Osteocyte (in vitro differentiated cells): ENCODE results near the gene POLR2M. TPM values are rescaled to one million over a fixed set of nuclear protein-coding genes. Genes with fewer than 3 reads are reported as not detected.
A peak's percentile ranks its signal among the peaks of the same experiment; 100 is the strongest.

ENCODE experiments used
- DNase-seq: peaks from one replicate; pipeline ENCODE4 v3.0.0; 2021; ENCODE audit warnings: mixed read lengths; ENCODE audit not compliant: unreplicated experiment; ENCODE audit errors: extremely low spot score
- H3K27ac Mint-ChIP-seq: one replicate; pipeline ENCODE4 v1.8.0; 2021; ENCODE audit warnings: mild to moderate bottlenecking, mixed read lengths; ENCODE audit not compliant: unreplicated experiment
- H3K27me3 Mint-ChIP-seq: one replicate; pipeline ENCODE4 v1.8.0; 2021; ENCODE audit warnings: mixed read lengths; ENCODE audit not compliant: unreplicated experiment
- H3K36me3 Mint-ChIP-seq: one replicate; pipeline ENCODE4 v1.8.0; 2021; ENCODE audit warnings: mixed read lengths; ENCODE audit not compliant: unreplicated experiment
- H3K4me1 Mint-ChIP-seq: one replicate; pipeline ENCODE4 v1.8.0; 2021; ENCODE audit warnings: mixed read lengths; ENCODE audit not compliant: unreplicated experiment
- H3K4me3 Mint-ChIP-seq: one replicate; pipeline ENCODE4 v1.8.0; 2021; ENCODE audit warnings: mild to moderate bottlenecking, moderate library complexity, mixed read lengths; ENCODE audit not compliant: unreplicated experiment
- H3K9me3 Mint-ChIP-seq: one replicate; pipeline ENCODE4 v1.8.0; 2021; ENCODE audit warnings: mixed read lengths; ENCODE audit not compliant: unreplicated experiment
- total RNA-seq: library from RNA; stranded (reverse); gene quantifications from 2 replicates; pipeline ENCODE4 v1.2.1, GENCODE V29; 2021
- TF ChIP-seq, protein P1 (sequence below): fragments of 200-600 bp; sonication (generic); IDR thresholded peaks from 2 replicates; pipeline ENCODE4 v1.5.0; 2021; ENCODE audit warnings: antibody characterized with exemption, mild to moderate bottlenecking, moderate library complexity

Gene POLR2M
- total RNA-seq, 1 donor from 2014 or later: 83.9 TPM

DNA sequence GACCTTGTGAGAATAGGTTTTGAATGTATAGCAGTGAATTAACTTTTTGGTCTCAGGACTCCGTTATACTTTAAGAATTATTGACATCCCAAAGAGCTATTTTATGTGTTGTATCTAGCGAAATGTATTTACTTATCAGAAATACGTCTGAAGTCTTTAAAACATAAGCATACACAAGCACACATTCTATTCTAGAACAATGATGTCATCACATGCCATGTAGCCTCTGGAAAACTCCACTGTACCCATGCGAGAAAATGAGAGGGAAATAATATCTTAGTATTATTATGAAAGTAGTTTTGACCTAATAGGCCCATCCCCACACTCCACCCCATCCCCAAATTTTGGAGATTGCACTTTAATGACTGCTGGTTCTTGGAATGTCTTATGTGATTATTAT lies 1.5 kb downstream of the POLR2M start:
- H3K4me3 Mint-ChIP-seq: peak overlapping the region; percentile 91
- H3K36me3 Mint-ChIP-seq: peaks cover 30% of the 10 kb centered on the region
- H3K27me3 Mint-ChIP-seq: peaks cover 3% of the 10 kb centered on the region
- TF ChIP-seq, protein P1, sequence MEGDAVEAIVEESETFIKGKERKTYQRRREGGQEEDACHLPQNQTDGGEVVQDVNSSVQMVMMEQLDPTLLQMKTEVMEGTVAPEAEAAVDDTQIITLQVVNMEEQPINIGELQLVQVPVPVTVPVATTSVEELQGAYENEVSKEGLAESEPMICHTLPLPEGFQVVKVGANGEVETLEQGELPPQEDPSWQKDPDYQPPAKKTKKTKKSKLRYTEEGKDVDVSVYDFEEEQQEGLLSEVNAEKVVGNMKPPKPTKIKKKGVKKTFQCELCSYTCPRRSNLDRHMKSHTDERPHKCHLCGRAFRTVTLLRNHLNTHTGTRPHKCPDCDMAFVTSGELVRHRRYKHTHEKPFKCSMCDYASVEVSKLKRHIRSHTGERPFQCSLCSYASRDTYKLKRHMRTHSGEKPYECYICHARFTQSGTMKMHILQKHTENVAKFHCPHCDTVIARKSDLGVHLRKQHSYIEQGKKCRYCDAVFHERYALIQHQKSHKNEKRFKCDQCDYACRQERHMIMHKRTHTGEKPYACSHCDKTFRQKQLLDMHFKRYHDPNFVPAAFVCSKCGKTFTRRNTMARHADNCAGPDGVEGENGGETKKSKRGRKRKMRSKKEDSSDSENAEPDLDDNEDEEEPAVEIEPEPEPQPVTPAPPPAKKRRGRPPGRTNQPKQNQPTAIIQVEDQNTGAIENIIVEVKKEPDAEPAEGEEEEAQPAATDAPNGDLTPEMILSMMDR: no peak
- H3K4me1 Mint-ChIP-seq: peaks cover 33% of the 10 kb centered on the region
- no peak for DNase-seq
- H3K9me3 Mint-ChIP-seq: no peaks in the 10 kb centered on the region
- H3K27ac Mint-ChIP-seq: peak overlapping the region; percentile 15

DNA sequence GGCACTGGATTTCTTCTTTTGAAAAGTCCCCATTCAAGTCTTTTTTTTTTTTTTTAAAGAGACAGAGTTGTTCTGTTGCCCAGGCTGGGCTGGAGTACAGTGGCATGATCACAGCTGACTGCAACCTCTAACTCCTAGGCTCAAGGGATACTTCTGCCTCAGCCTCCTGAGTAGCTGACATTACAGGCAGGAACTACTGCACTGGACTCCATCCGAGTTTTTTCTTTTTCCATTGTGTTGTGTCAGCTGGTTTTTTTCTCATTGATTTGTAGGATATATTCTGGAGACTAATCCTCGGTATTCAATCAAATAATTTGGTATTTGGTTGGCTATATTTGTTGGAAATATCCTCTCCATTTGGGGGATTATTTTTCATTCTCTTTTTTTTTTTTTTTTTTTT lies 11.8 kb downstream of the POLR2M start:
- no peak for DNase-seq
- Mint-ChIP-seq H3K4me1 (peaks cover 3% of the 10 kb centered on the region), H3K4me3 (no peak overlapping the region), H3K9me3 (peaks cover 3% of the 10 kb centered on the region), H3K27me3 (no peaks in the 10 kb centered on the region), H3K27ac (no peak overlapping the region), H3K36me3 (peaks cover 42% of the 10 kb centered on the region)
- TF ChIP-seq, protein P1: no peak

DNA sequence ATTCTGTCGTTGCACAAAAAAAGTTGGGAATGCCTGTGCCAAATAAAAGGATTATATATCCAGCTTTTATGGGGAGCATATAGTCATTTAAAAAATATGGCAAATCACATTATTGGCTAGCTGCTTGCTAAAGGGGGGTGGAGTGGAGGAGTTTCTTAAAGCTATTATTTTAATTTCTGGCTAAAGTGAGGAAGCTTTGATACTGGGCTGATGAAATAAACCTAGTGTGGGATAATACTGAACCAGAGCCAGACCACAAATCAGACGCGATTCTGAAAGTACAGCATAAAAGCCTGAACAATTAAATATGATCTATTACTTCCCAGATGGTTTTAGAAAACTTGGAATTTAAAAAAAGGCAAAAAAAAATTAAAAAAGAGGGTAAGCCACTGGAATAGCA lies 14.4 kb downstream of the POLR2M start:
- DNase-seq: no peak
- no peak overlapping the region for H3K27ac Mint-ChIP-seq

DNA sequence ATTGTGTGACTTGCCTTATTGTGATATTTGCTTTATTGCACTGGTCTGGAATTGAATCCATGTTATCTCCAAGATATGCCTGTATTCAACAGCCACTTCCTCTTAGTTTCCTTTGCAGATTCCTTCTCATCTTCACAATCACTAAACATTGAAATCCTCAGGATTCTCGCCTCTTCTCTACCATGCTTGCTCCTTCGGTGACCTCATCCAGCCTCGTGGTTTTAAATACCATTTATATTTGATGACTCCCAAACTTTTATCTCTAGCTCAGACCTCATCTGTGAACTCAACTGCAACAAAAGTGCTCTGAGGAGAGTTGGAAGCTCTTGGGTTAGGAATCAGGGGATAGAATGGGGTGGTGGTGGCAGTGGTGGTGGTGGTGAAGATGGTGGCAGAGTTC lies 19.9 kb downstream of the POLR2M start:
- TF ChIP-seq, protein P1: no peak
- H3K27ac Mint-ChIP-seq: peak overlapping the region; percentile 19
- H3K4me1 Mint-ChIP-seq: peaks cover 14% of the 10 kb centered on the region
- peaks cover 5% of the 10 kb centered on the region for H3K36me3 Mint-ChIP-seq
- no peak overlapping the region for H3K4me3 Mint-ChIP-seq
- no peaks in the 10 kb centered on the region for H3K27me3 Mint-ChIP-seq
- no peak for DNase-seq
- H3K9me3 Mint-ChIP-seq: peaks cover 6% of the 10 kb centered on the region

More for the DNA sequence above, 14.4 kb downstream of the POLR2M start:
- H3K4me3 Mint-ChIP-seq: no peak overlapping the region
- peaks cover 9% of the 10 kb centered on the region for H3K9me3 Mint-ChIP-seq
- TF ChIP-seq, protein P1: no peak
- H3K27me3 Mint-ChIP-seq: no peaks in the 10 kb centered on the region
- H3K4me1 Mint-ChIP-seq: peaks cover 3% of the 10 kb centered on the region
- H3K36me3 Mint-ChIP-seq: peaks cover 28% of the 10 kb centered on the region

DNA sequence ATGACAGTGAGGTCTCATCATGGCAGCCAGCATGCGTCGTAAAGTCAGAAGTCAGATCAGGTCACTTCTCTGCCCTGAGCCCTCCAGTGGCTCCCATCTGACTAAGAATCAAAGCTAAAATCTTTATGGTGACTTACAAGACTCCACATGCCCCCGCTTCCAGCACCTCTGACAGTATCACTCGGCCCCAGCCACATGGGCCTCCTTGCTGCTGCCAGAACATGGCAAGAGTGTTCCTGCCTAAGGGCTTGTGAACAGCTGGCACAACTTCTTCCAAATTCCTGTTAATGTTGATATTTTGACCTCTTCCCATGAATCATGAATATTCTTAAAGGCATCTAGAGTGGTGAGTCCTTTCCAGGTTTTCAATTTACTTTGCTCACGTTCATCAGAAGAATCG lies 20.5 kb downstream of the POLR2M start:
- no peak overlapping the region for H3K4me3 Mint-ChIP-seq
- peaks cover 6% of the 10 kb centered on the region for H3K9me3 Mint-ChIP-seq
- H3K36me3 Mint-ChIP-seq: peaks cover 5% of the 10 kb centered on the region
- no peaks in the 10 kb centered on the region for H3K27me3 Mint-ChIP-seq
- no peak for DNase-seq
- H3K27ac Mint-ChIP-seq: peak overlapping the region; percentile 17
- H3K4me1 Mint-ChIP-seq: peaks cover 17% of the 10 kb centered on the region
- TF ChIP-seq, protein P1: no peak
